Measurements from ENCODE around the gene NECTIN4.

NECTIN4 gene

DNA sequence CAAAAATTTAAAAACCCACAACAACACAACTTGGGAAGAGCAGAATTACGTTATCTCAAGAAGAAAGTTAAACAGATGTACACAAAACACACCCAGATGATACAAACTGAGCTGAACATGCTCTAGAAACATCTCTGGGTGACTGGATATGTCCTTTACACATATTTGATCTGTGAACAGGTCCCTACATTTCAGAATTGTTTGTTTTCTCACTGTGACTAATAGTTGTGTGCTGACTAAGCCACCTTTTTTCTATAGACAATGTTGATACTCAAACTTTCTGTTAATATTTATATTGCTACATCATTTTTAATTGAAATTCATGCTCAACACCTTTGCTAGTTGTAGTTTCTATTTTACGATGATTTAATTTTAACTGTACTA lies 67.4 kb downstream of the NECTIN4 start:
- DNase-seq (ENCODE audit: low read depth): no peak

DNA sequence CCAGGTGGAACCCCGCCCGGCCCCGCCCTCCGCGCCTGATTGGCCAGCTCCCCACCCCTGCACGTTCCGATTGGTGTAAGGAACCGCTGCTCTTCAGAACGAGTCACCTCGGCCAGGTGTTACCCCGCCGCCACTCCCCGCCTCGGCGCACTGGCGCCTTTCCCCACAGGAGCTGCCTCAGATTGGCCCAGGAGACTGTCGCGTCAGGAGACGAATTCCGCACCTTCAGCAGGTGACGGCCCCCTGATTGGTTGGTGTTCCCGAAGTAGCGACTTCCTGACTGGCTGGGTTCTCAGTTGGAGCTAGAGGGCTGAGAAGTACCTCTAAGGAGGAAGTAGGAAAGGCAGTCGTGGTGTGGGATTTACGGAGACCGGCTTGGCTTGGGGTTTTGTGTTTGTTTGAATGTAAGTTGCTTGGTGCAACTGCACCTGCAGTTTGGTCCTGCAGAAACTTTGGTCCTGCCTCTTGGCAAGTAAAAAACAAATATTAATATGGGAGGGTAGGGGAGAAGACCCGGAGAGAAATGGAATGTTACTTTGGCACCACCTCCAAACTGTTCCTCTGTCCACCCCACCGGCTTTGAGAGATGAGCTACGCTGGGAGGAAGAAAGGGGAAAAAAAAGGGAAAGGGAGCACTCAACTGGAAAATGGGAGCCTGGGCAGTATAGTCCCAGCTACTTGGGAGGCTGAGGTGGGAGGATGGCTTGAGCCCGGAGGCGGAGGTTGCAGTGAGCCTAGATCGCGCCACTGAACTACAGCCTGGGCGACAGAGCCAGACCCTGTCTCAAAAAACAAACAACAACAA lies 68.0 kb downstream of the NECTIN4 start:
- DNase-seq (ENCODE audit: low read depth): no peak

Measured in fibroblast of gingiva (primary cell).